ENCODE data around the gene THAP5.

DNA sequence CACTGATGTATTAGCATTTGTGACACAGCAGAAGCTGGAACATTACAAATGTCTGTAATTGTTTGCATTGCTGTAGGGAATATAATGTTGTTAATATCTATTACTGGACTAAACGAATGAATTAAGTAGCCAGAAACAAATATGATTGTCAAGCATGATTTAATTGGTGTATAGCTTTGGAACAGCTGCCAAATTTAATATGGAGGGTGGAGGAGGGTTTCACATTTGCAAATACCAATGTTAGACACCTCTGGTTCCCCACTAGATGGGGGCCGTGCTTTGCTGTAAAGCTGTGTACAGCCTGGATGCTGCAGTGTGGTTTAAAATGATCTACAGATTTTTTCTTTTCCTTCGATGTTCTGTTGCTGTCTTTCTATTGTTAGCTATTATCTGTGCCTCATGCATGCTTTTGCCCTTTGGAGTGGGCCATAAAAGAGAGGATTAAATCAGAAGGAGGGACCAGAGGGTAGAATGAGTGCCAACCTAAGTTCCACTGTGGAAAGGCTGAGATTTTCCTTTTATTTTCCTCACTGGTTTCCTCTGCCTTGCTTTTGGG is 23.2 kb upstream of the THAP5 start:
- TF ChIP-seq, protein P1, sequence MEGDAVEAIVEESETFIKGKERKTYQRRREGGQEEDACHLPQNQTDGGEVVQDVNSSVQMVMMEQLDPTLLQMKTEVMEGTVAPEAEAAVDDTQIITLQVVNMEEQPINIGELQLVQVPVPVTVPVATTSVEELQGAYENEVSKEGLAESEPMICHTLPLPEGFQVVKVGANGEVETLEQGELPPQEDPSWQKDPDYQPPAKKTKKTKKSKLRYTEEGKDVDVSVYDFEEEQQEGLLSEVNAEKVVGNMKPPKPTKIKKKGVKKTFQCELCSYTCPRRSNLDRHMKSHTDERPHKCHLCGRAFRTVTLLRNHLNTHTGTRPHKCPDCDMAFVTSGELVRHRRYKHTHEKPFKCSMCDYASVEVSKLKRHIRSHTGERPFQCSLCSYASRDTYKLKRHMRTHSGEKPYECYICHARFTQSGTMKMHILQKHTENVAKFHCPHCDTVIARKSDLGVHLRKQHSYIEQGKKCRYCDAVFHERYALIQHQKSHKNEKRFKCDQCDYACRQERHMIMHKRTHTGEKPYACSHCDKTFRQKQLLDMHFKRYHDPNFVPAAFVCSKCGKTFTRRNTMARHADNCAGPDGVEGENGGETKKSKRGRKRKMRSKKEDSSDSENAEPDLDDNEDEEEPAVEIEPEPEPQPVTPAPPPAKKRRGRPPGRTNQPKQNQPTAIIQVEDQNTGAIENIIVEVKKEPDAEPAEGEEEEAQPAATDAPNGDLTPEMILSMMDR (conservative IDR thresholded peaks at IDR 0.05; ENCODE audit: low read length), result peak; percentile 62
- no peak for TF ChIP-seq EZH2phosphoT487 (IDR thresholded peaks at IDR 0.05; ENCODE audit: borderline replicate concordance, low read depth, low read length)
